GM18867 (cell line): Measurements from ENCODE around the gene SLC5A2.

Source experiments
- ATAC-seq: cut with Tn5 transposase; IDR thresholded peaks from one replicate; pipeline ENCODE4 v1.9.1; 2021; ENCODE audit warnings: mild to moderate bottlenecking, moderate library complexity; ENCODE audit not compliant: unreplicated experiment

SLC5A2 gene

GRCh38 chr16:31459687-31460581, 23.0 kb upstream of the SLC5A2 start:
- peak; percentile 70 for ATAC-seq

- ATAC-seq, result no peak
These were observed 22.3 kb upstream of the SLC5A2 start for GRCh38 chr16:31460582-31461002.

GRCh38 chr16:31461201-31461920, 21.6 kb upstream of the SLC5A2 start:
- ATAC-seq, result no peak

- ATAC-seq, result no peak
These were observed 20.8 kb upstream of the SLC5A2 start for GRCh38 chr16:31461921-31462804.

- no peak for ATAC-seq
These were observed 18.6 kb upstream of the SLC5A2 start for GRCh38 chr16:31464348-31464769.

- no peak for ATAC-seq
These were observed 18.1 kb upstream of the SLC5A2 start for GRCh38 chr16:31464781-31465260.

GRCh38 chr16:31465788-31466370, 17.0 kb upstream of the SLC5A2 start:
- ATAC-seq, result no peak

- no peak for ATAC-seq
These were observed 16.5 kb upstream of the SLC5A2 start for GRCh38 chr16:31466381-31466841.

- ATAC-seq, result no peak
These were observed 15.7 kb upstream of the SLC5A2 start for GRCh38 chr16:31467151-31467773.

- ATAC-seq, result no peak
These were observed 15.1 kb upstream of the SLC5A2 start for GRCh38 chr16:31467858-31468257.

- ATAC-seq, result no peak
These were observed 12.3 kb upstream of the SLC5A2 start for GRCh38 chr16:31470615-31471014.

GRCh38 chr16:31471241-31471874, 11.6 kb upstream of the SLC5A2 start:
- ATAC-seq, result no peak

- no peak for ATAC-seq
These were observed 10.8 kb upstream of the SLC5A2 start, which contains the start of gene TGFB1I1 for GRCh38 chr16:31471875-31472708. TSS of gene TGFB1I1 (plus strand) at chr16:31472152. CDS start at chr16:31472189, 37 bp downstream.

GRCh38 chr16:31472709-31473203, 10.2 kb upstream of the SLC5A2 start:
- ATAC-seq, result no peak

- no peak for ATAC-seq
These were observed 9.5 kb upstream of the SLC5A2 start for GRCh38 chr16:31473264-31473984.

- ATAC-seq, result no peak
These were observed 8.7 kb upstream of the SLC5A2 start for GRCh38 chr16:31474173-31474714.
